CD14-positive monocyte (primary cell): Measurements from ENCODE around the gene DBNDD2. TPM values are rescaled to one million over a fixed set of nuclear protein-coding genes. Genes with fewer than 3 reads are reported as not detected.

Source experiments
- DNase-seq, 3 donors: peaks; one replicate each; pipeline ENCODE4 v3.0.0-alpha.2; 2011 to 2022
- H2AFZ ChIP-seq: 2 replicates; pipeline ENCODE4 v1.6.0; 2012; ENCODE audit warnings: mild to moderate bottlenecking, low read depth, low read length, inconsistent platforms; ENCODE audit not compliant: insufficient read depth, poor library complexity, severe bottlenecking
- H3K27ac ChIP-seq, 2 donors: 1 replicate in 1 of 2; 2 replicates in 1 of 2; pipeline ENCODE4 v1.5.1; 2012 to 2013; ENCODE audit warnings: low read length in 2 of 2, control low read depth in 1 of 2, inconsistent platforms in 1 of 2, low read depth in 1 of 2, mild to moderate bottlenecking in 1 of 2
- H3K27me3 ChIP-seq, 2 donors: one replicate each; pipeline versions ENCODE4 v1.6.0 to v1.6.1; 2011 to 2013; ENCODE audit warnings: low read length in 2 of 2; ENCODE audit not compliant: control insufficient read depth in 2 of 2, insufficient read depth in 2 of 2
- H3K36me3 ChIP-seq, 2 donors: replicated peaks in 1 of 2; 1 replicate in 1 of 2; 2 replicates in 1 of 2; pipeline versions ENCODE4 v1.5.1 to v1.6.1; 2012 to 2013; ENCODE audit warnings: low read length in 2 of 2, control low read depth in 1 of 2, inconsistent platforms in 1 of 2, mild to moderate bottlenecking in 1 of 2; ENCODE audit not compliant: insufficient read depth in 2 of 2, control insufficient read depth in 1 of 2
- H3K4me1 ChIP-seq, 2 donors: 1 replicate in 1 of 2; 2 replicates in 1 of 2; pipeline versions ENCODE4 v1.5.1 to v1.6.1; 2012 to 2013; ENCODE audit warnings: low read length in 2 of 2, control low read depth in 1 of 2, inconsistent platforms in 1 of 2, mild to moderate bottlenecking in 1 of 2, moderate library complexity in 1 of 2; ENCODE audit not compliant: insufficient read depth in 2 of 2, control insufficient read depth in 1 of 2
- H3K4me2 ChIP-seq: replicated peaks from 2 replicates; pipeline ENCODE3; 2012; ENCODE audit warnings: low read length, moderate library complexity, mild to moderate bottlenecking; ENCODE audit not compliant: poor library complexity, severe bottlenecking; ENCODE audit errors: extremely low read depth
- H3K4me3 ChIP-seq, 3 experiments: fragments of 200-600 bp in 1 of 3; sonication (generic) in 1 of 3; replicated peaks in 1 of 3; 1 replicate in 2 of 3; 2 replicates in 1 of 3; pipeline ENCODE4 v1.5.1; 2011 to 2013; ENCODE audit warnings: low read length in 3 of 3, mild to moderate bottlenecking in 3 of 3, control low read depth in 2 of 3, low read depth in 2 of 3, inconsistent platforms in 1 of 3, moderate library complexity in 1 of 3
- H3K79me2 ChIP-seq: 2 replicates; pipeline ENCODE4 v1.6.0; 2012; ENCODE audit warnings: mild to moderate bottlenecking, control low read depth, inconsistent platforms, low read length, moderate library complexity; ENCODE audit not compliant: insufficient read depth
- H3K9ac ChIP-seq: 2 replicates; pipeline ENCODE4 v1.6.0; 2017; ENCODE audit warnings: low read length, mild to moderate bottlenecking; ENCODE audit not compliant: insufficient read depth, poor library complexity, severe bottlenecking
- H3K9me3 ChIP-seq, 2 donors: replicated peaks in 1 of 2; 1 replicate in 1 of 2; 2 replicates in 1 of 2; pipeline versions ENCODE4 v1.5.1 to v1.6.1; 2012 to 2013; ENCODE audit warnings: low read length in 2 of 2, control low read depth in 1 of 2; ENCODE audit not compliant: control insufficient read depth in 1 of 2, insufficient read depth in 1 of 2
- H4K20me1 ChIP-seq: 2 replicates; pipeline ENCODE4 v1.6.0; 2012; ENCODE audit warnings: mild to moderate bottlenecking, low read length, control low read depth, moderate library complexity; ENCODE audit not compliant: insufficient read depth
- H3K27ac Mint-ChIP-seq, 7 donors: one replicate each; pipeline ENCODE4 v1.8.0; 2020; ENCODE audit warnings: mild to moderate bottlenecking in 7 of 7, mixed read lengths in 7 of 7, moderate library complexity in 6 of 7, inconsistent platforms in 2 of 7
- H3K27me3 Mint-ChIP-seq, 3 donors: one replicate each; pipeline ENCODE4 v1.8.0; 2021 to 2022; ENCODE audit warnings: low read depth in 3 of 3, mild to moderate bottlenecking in 3 of 3, mixed read lengths in 3 of 3, moderate library complexity in 3 of 3, inconsistent platforms in 1 of 3
- H3K36me3 Mint-ChIP-seq, 2 donors: one replicate each; pipeline ENCODE4 v1.8.0; 2020; ENCODE audit warnings: mixed read lengths in 2 of 2, inconsistent platforms in 1 of 2, mild to moderate bottlenecking in 1 of 2
- H3K4me1 Mint-ChIP-seq: one replicate; pipeline ENCODE4 v1.8.0; 2020; ENCODE audit warnings: mild to moderate bottlenecking, mixed read lengths
- H3K4me3 Mint-ChIP-seq, 2 donors: one replicate each; pipeline ENCODE4 v1.8.0; 2020; ENCODE audit warnings: mild to moderate bottlenecking in 2 of 2, mixed read lengths in 2 of 2, moderate library complexity in 1 of 2
- H3K9me3 Mint-ChIP-seq, 7 donors: one replicate each; pipeline ENCODE4 v1.8.0; 2020 to 2022; ENCODE audit warnings: mixed read lengths in 7 of 7, mild to moderate bottlenecking in 6 of 7, moderate library complexity in 6 of 7, inconsistent platforms in 2 of 7
- WGBS: methylation state at CpG from one replicate; pipeline ENCODE4 v1.1.5; 2013; ENCODE audit warnings: missing lambda C conversion rate; ENCODE audit not compliant: insufficient coverage; 5-methylcytosine and 5-hydroxymethylcytosine counted together
- intact Hi-C, 2 donors: fragments of 100-400 bp; cut with micrococcal nuclease; formaldehyde crosslinking; loops; one replicate each; pipeline versions ENCODE4 v1.15.0 to v1.15.1; 2023
- polyA plus RNA-seq, 3 donors: library from polyadenylated mRNA; depleted of rRNA in 1 of 3; unstranded in 2 of 3; stranded (reverse) in 1 of 3; fragments of 300-500 nt in 2 of 3; fragments of >200 nt in 1 of 3; fragmentation: Illumina TruSeq in 2 of 3; gene quantifications; 1 replicate in 2 of 3; 2 replicates in 1 of 3; pipeline ENCODE4 v1.2.3, GENCODE V29; 2012 to 2021
- TF ChIP-seq, protein P1 (sequence below): fragments of 200-600 bp; IDR thresholded peaks from one replicate; pipeline ENCODE4 v1.8.0; 2022; ENCODE audit warnings: antibody characterized with exemption, mild to moderate bottlenecking

The DBNDD2 gene
- polyA plus RNA-seq, 3 donors: 15.6 to 22.1 (median 21.9) TPM

- no peak overlapping the region for H3K4me2 ChIP-seq
- H3K9me3 Mint-ChIP-seq: no peaks in the 10 kb centered on the region
- no peak for DNase-seq
- H3K36me3 ChIP-seq: no peaks in the 10 kb centered on the region
- peaks cover 3 to 5% of the 10 kb centered on the region in 2 donors for H3K4me1 ChIP-seq
- no peak overlapping the region for H3K27ac Mint-ChIP-seq
- no CpG with 5 or more reads among the region's 1 CpG for WGBS
- intact Hi-C loops: loop anchor here in 1 of 2 donors (10.0 kb wide), 1 partner anchor 333 kb away; no protein-coding TSS in a partner anchor
- H3K79me2 ChIP-seq: no peaks in the 10 kb centered on the region
- no peak overlapping the region for H3K4me3 Mint-ChIP-seq
- H3K4me1 Mint-ChIP-seq: peaks cover 2% of the 10 kb centered on the region
- H3K36me3 Mint-ChIP-seq: no peaks in the 10 kb centered on the region
- H3K9me3 ChIP-seq: no peaks in the 10 kb centered on the region
- TF ChIP-seq, protein P1, sequence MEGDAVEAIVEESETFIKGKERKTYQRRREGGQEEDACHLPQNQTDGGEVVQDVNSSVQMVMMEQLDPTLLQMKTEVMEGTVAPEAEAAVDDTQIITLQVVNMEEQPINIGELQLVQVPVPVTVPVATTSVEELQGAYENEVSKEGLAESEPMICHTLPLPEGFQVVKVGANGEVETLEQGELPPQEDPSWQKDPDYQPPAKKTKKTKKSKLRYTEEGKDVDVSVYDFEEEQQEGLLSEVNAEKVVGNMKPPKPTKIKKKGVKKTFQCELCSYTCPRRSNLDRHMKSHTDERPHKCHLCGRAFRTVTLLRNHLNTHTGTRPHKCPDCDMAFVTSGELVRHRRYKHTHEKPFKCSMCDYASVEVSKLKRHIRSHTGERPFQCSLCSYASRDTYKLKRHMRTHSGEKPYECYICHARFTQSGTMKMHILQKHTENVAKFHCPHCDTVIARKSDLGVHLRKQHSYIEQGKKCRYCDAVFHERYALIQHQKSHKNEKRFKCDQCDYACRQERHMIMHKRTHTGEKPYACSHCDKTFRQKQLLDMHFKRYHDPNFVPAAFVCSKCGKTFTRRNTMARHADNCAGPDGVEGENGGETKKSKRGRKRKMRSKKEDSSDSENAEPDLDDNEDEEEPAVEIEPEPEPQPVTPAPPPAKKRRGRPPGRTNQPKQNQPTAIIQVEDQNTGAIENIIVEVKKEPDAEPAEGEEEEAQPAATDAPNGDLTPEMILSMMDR: no peak
- peaks cover 2 to 6% (median 4%) of the 10 kb centered on the region in 3 donors for H3K27me3 Mint-ChIP-seq
- H3K4me3 ChIP-seq: no peak overlapping the region
- H3K27me3 ChIP-seq: no peaks in the 10 kb centered on the region
- H4K20me1 ChIP-seq: no peaks in the 10 kb centered on the region
- no peak overlapping the region for H3K27ac ChIP-seq
- H3K9ac ChIP-seq: no peak overlapping the region
- H2AFZ ChIP-seq: no peak overlapping the region
These were observed 33.7 kb downstream of the DBNDD2 start for GRCh38 chr20:45441746-45442145.

DNA sequence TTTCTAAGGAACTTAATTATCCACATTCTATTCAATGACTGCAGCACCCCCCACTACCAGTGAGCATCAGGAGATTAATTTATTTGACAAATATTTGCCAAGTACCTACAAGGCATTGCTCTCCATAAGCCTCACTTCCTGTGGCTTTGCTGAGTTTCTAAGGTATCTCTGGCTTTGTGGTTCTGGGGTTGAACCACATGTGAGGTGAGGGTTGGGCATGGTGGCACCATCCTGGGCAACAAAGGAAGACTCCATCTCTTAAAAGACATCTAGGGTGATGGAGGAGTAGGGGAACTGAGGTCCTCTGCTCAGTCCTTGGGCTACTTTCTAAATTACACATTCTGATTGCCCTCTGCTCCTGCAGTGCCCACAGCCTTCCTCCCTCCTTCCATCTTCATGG lies 36.0 kb downstream of the DBNDD2 start:
- no peak for DNase-seq
- no peaks in the 10 kb centered on the region for H4K20me1 ChIP-seq
- Mint-ChIP-seq H3K9me3 (no peaks in the 10 kb centered on the region), H3K27ac (no peak overlapping the region), H3K27me3 (peaks cover 0 to 10% (median 6%) of the 10 kb centered on the region in 3 donors), H3K4me3 (no peak overlapping the region), H3K36me3 (no peaks in the 10 kb centered on the region), H3K4me1 (no peaks in the 10 kb centered on the region)
- no peak overlapping the region for H3K9ac ChIP-seq
- TF ChIP-seq, protein P1: no peak
- no peak overlapping the region for H3K4me2 ChIP-seq
- H3K36me3 ChIP-seq: no peaks in the 10 kb centered on the region
- no peaks in the 10 kb centered on the region for H3K79me2 ChIP-seq
- no peaks in the 10 kb centered on the region for H3K4me1 ChIP-seq
- no peaks in the 10 kb centered on the region for H3K27me3 ChIP-seq
- intact Hi-C loops: loop anchor here in 1 of 2 donors (10.0 kb wide), 1 partner anchor 331 kb away; no protein-coding TSS in a partner anchor
- H3K4me3 ChIP-seq: no peak overlapping the region
- no peak overlapping the region for H3K27ac ChIP-seq
- H3K9me3 ChIP-seq: no peaks in the 10 kb centered on the region
- no peak overlapping the region for H2AFZ ChIP-seq
